Stimulated activated CD4-positive, alpha-beta T cell treated with anti-CD3 and anti-CD28 coated beads, Interleukin-2, amount 100 ng/mL, for 4 hours (primary cell): ENCODE results near the gene DHRS12.
A peak's percentile ranks its signal among the peaks of the same experiment; 100 is the strongest.

Experiments used
- DNase-seq: peaks from one replicate; pipeline ENCODE4 v3.0.0-alpha.2; 2020; ENCODE audit warnings: low read depth

The DHRS12 gene

GRCh38 chr13:51803422-51804294 lies at the start of gene DHRS12:
Gene DHRS12 (minus strand): TSS chr13:51804163. CDS start chr13:51799659, 4,504 bp downstream.
- DNase-seq: peak; percentile 78

GRCh38 chr13:51849145-51850101 lies 45.5 kb upstream of the DHRS12 start:
- no peak for DNase-seq

GRCh38 chr13:51848674-51849073 lies 44.7 kb upstream of the DHRS12 start:
- DNase-seq: no peak

- no peak for DNase-seq
These were observed 42.8 kb upstream of the DHRS12 start for GRCh38 chr13:51846756-51847155.

- DNase-seq: no peak
These were observed 41.8 kb upstream of the DHRS12 start for GRCh38 chr13:51845574-51846318.

- peak; percentile 43 for DNase-seq
These were observed 41.1 kb upstream of the DHRS12 start, which contains the start of gene TMEM272 for GRCh38 chr13:51844862-51845573. Gene TMEM272 (minus strand): TSS chr13:51845177. CDS start chr13:51838530, 6,647 bp downstream.

- no peak for DNase-seq
These were observed 39.6 kb upstream of the DHRS12 start for GRCh38 chr13:51843529-51843928.

GRCh38 chr13:51841732-51842131 lies 37.8 kb upstream of the DHRS12 start:
- DNase-seq: no peak

GRCh38 chr13:51840917-51841316 lies 37.0 kb upstream of the DHRS12 start:
- no peak for DNase-seq

GRCh38 chr13:51839711-51840540 lies 36.0 kb upstream of the DHRS12 start:
- no peak for DNase-seq

GRCh38 chr13:51838240-51838846 lies 34.4 kb upstream of the DHRS12 start:
- no peak for DNase-seq

GRCh38 chr13:51837016-51837415 lies 33.1 kb upstream of the DHRS12 start:
- DNase-seq: no peak

GRCh38 chr13:51834581-51835171 lies 30.7 kb upstream of the DHRS12 start:
- DNase-seq: no peak

- no peak for DNase-seq
These were observed 30.0 kb upstream of the DHRS12 start for GRCh38 chr13:51833980-51834379.

GRCh38 chr13:51832471-51833152 lies 28.6 kb upstream of the DHRS12 start:
- DNase-seq: peak; percentile 36

GRCh38 chr13:51831519-51831918 lies 27.6 kb upstream of the DHRS12 start:
- DNase-seq: no peak

- DNase-seq: no peak
These were observed 25.6 kb upstream of the DHRS12 start for GRCh38 chr13:51829568-51829899.

- DNase-seq: no peak
These were observed 25.0 kb upstream of the DHRS12 start for GRCh38 chr13:51828730-51829567.
